Activated B cell treated with CpG ODN at 0.5 μM for 24 hours (primary cell): ENCODE measurements around the gene KCNK17. TPM values are rescaled to one million over a fixed set of nuclear protein-coding genes. Genes with fewer than 3 reads are reported as not detected.

Experiments
- ATAC-seq: fragments of 200-7000 bp; cut with Tn5 transposase; one replicate; pipeline ENCODE4 v1.10.0; 2021; ENCODE audit warnings: low read depth, mild to moderate bottlenecking, moderate library complexity
- CTCF ChIA-PET: fragments of 350-600 bp; sonication (Branson Sonifier 250); formaldehyde crosslinking; loops from one replicate; lab custom pipeline; 2021; ENCODE audit warnings: antibody characterized with exemption; lab: Charles Lee
- POLR2A ChIA-PET: fragments of 350-600 bp; sonication (Branson Sonifier 250); formaldehyde crosslinking; loops from one replicate; lab custom pipeline; 2021; ENCODE audit warnings: antibody characterized with exemption; lab: Charles Lee
- DNase-seq: peaks from one replicate; pipeline ENCODE4 v3.0.0; 2022
- H3K27ac Mint-ChIP-seq: one replicate; pipeline ENCODE4 v1.8.0; 2020; ENCODE audit warnings: mixed read lengths
- H3K27me3 Mint-ChIP-seq: one replicate; pipeline ENCODE4 v1.8.0; 2021; ENCODE audit warnings: mixed read lengths
- H3K36me3 Mint-ChIP-seq: one replicate; pipeline ENCODE4 v1.8.0; 2021; ENCODE audit warnings: low read depth, mixed read lengths
- H3K4me1 Mint-ChIP-seq: one replicate; pipeline ENCODE4 v1.8.0; 2021; ENCODE audit warnings: mixed read lengths
- H3K4me3 Mint-ChIP-seq: one replicate; pipeline ENCODE4 v1.8.0; 2020; ENCODE audit warnings: mild to moderate bottlenecking, mixed read lengths
- H3K9me3 Mint-ChIP-seq: one replicate; pipeline ENCODE4 v1.8.0; 2020; ENCODE audit warnings: mixed read lengths
- intact Hi-C: fragments of 100-400 bp; cut with micrococcal nuclease; formaldehyde crosslinking; loops from one replicate; pipeline ENCODE4 v1.15.1; 2024
- total RNA-seq: library from RNA; stranded (reverse); gene quantifications from 2 replicates; pipeline ENCODE4 v1.2.3, GENCODE V29; 2022
- TF ChIP-seq, protein P1 (sequence below): fragments of 200-600 bp; IDR thresholded peaks from one replicate; pipeline ENCODE4 v1.8.0; 2022; ENCODE audit warnings: antibody characterized with exemption, mild to moderate bottlenecking

The KCNK17 gene
- total RNA-seq, 1 donor from 2014 or later: not detected

DNA sequence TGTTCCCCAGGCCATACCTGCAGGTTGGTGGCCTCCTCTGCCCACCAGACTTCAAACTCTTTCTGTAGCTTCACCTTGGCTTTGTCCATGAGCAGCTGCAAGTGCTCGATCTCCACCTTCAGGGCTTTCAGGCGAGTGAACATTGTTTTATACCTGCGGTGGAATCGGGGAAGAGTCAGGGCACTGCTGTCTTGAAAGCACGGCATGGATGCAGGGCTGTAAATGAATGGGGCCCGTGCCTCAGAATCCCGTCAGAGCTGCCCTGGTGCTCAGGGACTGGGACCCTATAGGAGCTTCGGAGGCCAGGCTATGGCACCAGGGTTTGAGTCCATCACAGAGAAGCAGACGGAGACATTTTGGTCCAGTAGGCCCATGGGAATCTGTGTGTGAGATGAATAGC lies 46.2 kb upstream of the KCNK17 start:
- no peaks in the 10 kb centered on the region for H3K36me3 Mint-ChIP-seq
- no peak overlapping the region for H3K27ac Mint-ChIP-seq
- no peak for DNase-seq
- no peaks in the 10 kb centered on the region for H3K9me3 Mint-ChIP-seq
- intact Hi-C loops: loop anchor here (5.0 kb wide), 1 partner anchor 1667 kb away; no protein-coding TSS in a partner anchor
- TF ChIP-seq, protein P1, sequence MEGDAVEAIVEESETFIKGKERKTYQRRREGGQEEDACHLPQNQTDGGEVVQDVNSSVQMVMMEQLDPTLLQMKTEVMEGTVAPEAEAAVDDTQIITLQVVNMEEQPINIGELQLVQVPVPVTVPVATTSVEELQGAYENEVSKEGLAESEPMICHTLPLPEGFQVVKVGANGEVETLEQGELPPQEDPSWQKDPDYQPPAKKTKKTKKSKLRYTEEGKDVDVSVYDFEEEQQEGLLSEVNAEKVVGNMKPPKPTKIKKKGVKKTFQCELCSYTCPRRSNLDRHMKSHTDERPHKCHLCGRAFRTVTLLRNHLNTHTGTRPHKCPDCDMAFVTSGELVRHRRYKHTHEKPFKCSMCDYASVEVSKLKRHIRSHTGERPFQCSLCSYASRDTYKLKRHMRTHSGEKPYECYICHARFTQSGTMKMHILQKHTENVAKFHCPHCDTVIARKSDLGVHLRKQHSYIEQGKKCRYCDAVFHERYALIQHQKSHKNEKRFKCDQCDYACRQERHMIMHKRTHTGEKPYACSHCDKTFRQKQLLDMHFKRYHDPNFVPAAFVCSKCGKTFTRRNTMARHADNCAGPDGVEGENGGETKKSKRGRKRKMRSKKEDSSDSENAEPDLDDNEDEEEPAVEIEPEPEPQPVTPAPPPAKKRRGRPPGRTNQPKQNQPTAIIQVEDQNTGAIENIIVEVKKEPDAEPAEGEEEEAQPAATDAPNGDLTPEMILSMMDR: no peak
- ATAC-seq: no peak
- peaks cover 2% of the 10 kb centered on the region for H3K4me1 Mint-ChIP-seq
- H3K27me3 Mint-ChIP-seq: peaks cover 7% of the 10 kb centered on the region
- H3K4me3 Mint-ChIP-seq: no peak overlapping the region
- CTCF ChIA-PET: no interaction called here
- POLR2A ChIA-PET: no interaction called here

GRCh38 chr6:39357998-39358686 lies 43.9 kb upstream of the KCNK17 start:
- CTCF ChIA-PET: no interaction called here
- H3K27ac Mint-ChIP-seq: no peak overlapping the region

GRCh38 chr6:39353698-39354315 lies 39.6 kb upstream of the KCNK17 start:
- Mint-ChIP-seq H3K27me3 (no peaks in the 10 kb centered on the region), H3K36me3 (no peaks in the 10 kb centered on the region), H3K4me1 (no peaks in the 10 kb centered on the region), H3K4me3 (no peak overlapping the region), H3K27ac (no peak overlapping the region), H3K9me3 (no peaks in the 10 kb centered on the region)
- ChIA-PET CTCF (interaction anchor here (2.1 kb wide), 1 partner anchor 8 kb away, joined by 6 read pairs; no protein-coding TSS in a partner anchor), POLR2A (no interaction called here)
- ATAC-seq: no peak
- intact Hi-C loops: no loop called here
- no peak for DNase-seq
- TF ChIP-seq, protein P1: no peak

More at GRCh38 chr6:39357998-39358686, 43.9 kb upstream of the KCNK17 start:
- Mint-ChIP-seq H3K4me3 (no peak overlapping the region), H3K4me1 (peaks cover 2% of the 10 kb centered on the region), H3K27me3 (peaks cover 2% of the 10 kb centered on the region), H3K9me3 (no peaks in the 10 kb centered on the region), H3K36me3 (no peaks in the 10 kb centered on the region)
- intact Hi-C loops: no loop called here
- ATAC-seq (no peak), DNase-seq (no peak)
- TF ChIP-seq, protein P1: no peak
- POLR2A ChIA-PET: no interaction called here

GRCh38 chr6:39350723-39351505 lies 36.7 kb upstream of the KCNK17 start:
- Mint-ChIP-seq H3K4me1 (no peaks in the 10 kb centered on the region), H3K27me3 (peaks cover 3% of the 10 kb centered on the region), H3K36me3 (no peaks in the 10 kb centered on the region), H3K4me3 (no peak overlapping the region), H3K27ac (no peak overlapping the region), H3K9me3 (no peaks in the 10 kb centered on the region)
- intact Hi-C loops: no loop called here
- no peak for ATAC-seq
- ChIA-PET CTCF (no interaction called here), POLR2A (no interaction called here)
- no peak for DNase-seq
- TF ChIP-seq, protein P1: no peak

DNA sequence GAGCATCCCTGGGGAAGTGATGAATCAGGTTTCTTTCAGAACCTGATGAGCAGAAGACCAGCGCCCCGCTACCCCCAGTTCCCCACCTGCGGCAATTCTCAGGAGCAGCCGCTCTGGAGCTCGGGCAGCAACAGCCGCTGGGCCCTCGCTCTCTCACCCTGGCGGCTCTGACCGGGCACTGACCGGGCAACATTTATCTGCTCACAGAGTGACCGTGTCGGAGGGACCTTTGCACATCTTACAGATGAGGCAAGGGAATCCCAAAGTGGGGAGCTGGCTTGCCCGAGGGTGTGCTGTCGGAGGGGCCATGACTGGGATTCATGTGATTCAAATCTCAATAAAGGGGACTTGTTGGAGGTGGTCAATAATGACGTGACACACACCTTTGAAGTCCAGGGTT lies 34.5 kb upstream of the KCNK17 start:
- Mint-ChIP-seq H3K27ac (no peak overlapping the region), H3K4me1 (peaks cover 4% of the 10 kb centered on the region), H3K4me3 (no peak overlapping the region), H3K27me3 (peaks cover 3% of the 10 kb centered on the region), H3K36me3 (no peaks in the 10 kb centered on the region), H3K9me3 (no peaks in the 10 kb centered on the region)
- intact Hi-C loops: loop anchor here (1.0 to 2.0 kb wide), 2 partner anchors 960 to 1718 kb away; no protein-coding TSS in a partner anchor
- TF ChIP-seq, protein P1: no peak
- CTCF ChIA-PET: interaction anchor here (1.5 kb wide), 1 partner anchor 13 kb away, joined by 3 read pairs; no protein-coding TSS in a partner anchor
- ATAC-seq: no peak
- POLR2A ChIA-PET: no interaction called here
- no peak for DNase-seq
